Pancreas (tissue), 10 donors: ENCODE data around the gene NECTIN2. TPM values are rescaled to one million over a fixed set of nuclear protein-coding genes. Genes with fewer than 3 reads are reported as not detected.
A peak's percentile ranks its signal among the peaks of the same experiment; 100 is the strongest.

ENCODE experiments used
- ATAC-seq, 4 donors: fragments of 200-7000 bp; cut with Tn5 transposase; one replicate each; pipeline versions ENCODE4 v1.8.0 to v1.9.1; 2020; ENCODE audit warnings: mild to moderate bottlenecking in 4 of 4, moderate library complexity in 4 of 4
- DNase-seq, 6 donors: peaks; one replicate each; pipeline ENCODE4 v3.0.0-alpha.2; 2020
- FAIRE-seq: peaks from 2 replicates; lab custom pipeline; 2012; peaks lifted over from hg19 to GRCh38; lab: Jason Lieb, UNC
- H3K27ac ChIP-seq, 4 donors: fragments of 200-600 bp; sonication (generic); 1 replicate in 3 of 4; 2 replicates in 1 of 4; pipeline versions ENCODE4 v1.5.0 to v1.8.0; 2020
- H3K27me3 ChIP-seq, 4 donors: fragments of 200-600 bp; one replicate each; pipeline ENCODE4 v1.8.0; 2021
- H3K36me3 ChIP-seq, 3 donors: fragments of 200-600 bp; sonication (generic) in 1 of 3; one replicate each; pipeline versions ENCODE4 v1.5.0 to v1.8.0; 2020 to 2021
- H3K4me1 ChIP-seq, 3 donors: fragments of 200-600 bp; one replicate each; pipeline ENCODE4 v1.8.0; 2021
- H3K4me3 ChIP-seq, 4 donors: fragments of 200-600 bp; sonication (generic) in 2 of 4; one replicate each; pipeline versions ENCODE4 v1.5.0 to v1.8.0; 2020 to 2021
- H3K9me3 ChIP-seq, 4 donors: fragments of 200-600 bp; one replicate each; pipeline ENCODE4 v1.8.0; 2021
- WGBS, 2 donors: extraction: QIAGEN DNeasy Blood & Tissue Kit; methylation state at CpG; one replicate each; pipeline ENCODE4 v1.1.7; 2013; 5-methylcytosine and 5-hydroxymethylcytosine counted together
- intact Hi-C, 3 donors: fragments of 100-400 bp; cut with DNase I; formaldehyde crosslinking; loops; one replicate each; pipeline versions ENCODE4 v1.11.1 to v1.14.2; 2022
- polyA plus RNA-seq, 2 donors: library from polyadenylated mRNA; stranded (reverse); fragments of 200-250 nt; gene quantifications; one replicate each; pipeline ENCODE4 v1.2.3, GENCODE V29; 2013
- total RNA-seq, 6 donors: library from RNA; stranded (reverse); fragmentation: NEBNext Ultra II Directional in 4 of 6; extraction: Animal tissue kit (Norgen Biotek cat#: 25700) in 4 of 6; gene quantifications; one replicate each; pipeline versions ENCODE4 v1.2.1 to v1.2.4, GENCODE V29; 2021 to 2023
- TF ChIP-seq, protein P1 (sequence below), 4 donors: fragments of 200-600 bp; sonication (generic) in 3 of 4; IDR thresholded peaks; one replicate each; pipeline versions ENCODE4 v1.5.0 to v1.8.0; 2021; ENCODE audit warnings: antibody characterized with exemption in 4 of 4
- donor health status: healthy with polysubstance abuse.
- donor health status: DM: no; HTN: no; CAD: no; lungs with moderate emphysema.
- donor health status: DM: no; HTN: no; CAD: no.
- donor health status: control.
- donor health status: control.
- donor health status: Bipolar disorder and iron deficiency.
- donor health status: DM: yes; HTN: yes; CAD: no.
- donor health status: DM: no; HTN: no; CAD: no.
- donor health status: DM: no; HTN: no; CAD: no.
- donor health status: DM: yes; HTN: yes; CAD: no.

NECTIN2 gene
- total and polyA plus RNA-seq, 8 donors: 26.7 to 101 (median 52.7) TPM

DNA sequence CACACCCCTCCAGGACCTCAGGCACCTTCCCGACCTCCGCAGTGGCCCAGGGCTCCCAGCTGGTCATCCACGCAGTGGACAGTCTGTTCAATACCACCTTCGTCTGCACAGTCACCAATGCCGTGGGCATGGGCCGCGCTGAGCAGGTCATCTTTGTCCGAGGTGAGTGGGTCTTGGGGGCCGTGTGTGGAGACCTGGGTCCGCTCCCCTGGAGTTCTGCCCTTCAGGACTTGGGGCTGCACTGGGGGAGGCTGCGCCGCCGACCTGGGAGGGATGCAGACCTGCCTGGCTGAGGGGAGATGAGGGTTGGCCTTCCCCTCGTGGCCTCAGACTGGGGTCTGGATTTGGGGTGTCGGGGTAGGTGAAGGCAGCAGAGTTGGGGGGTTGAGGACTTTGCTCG, 28.2 kb downstream of the NECTIN2 start:
- FAIRE-seq: no peak
- H3K9me3 ChIP-seq: no peaks in the 10 kb centered on the region
- no peaks in the 10 kb centered on the region for H3K27me3 ChIP-seq
- peaks cover 0 to 23% (median 6%) of the 10 kb centered on the region in 3 donors for H3K36me3 ChIP-seq
- intact Hi-C loops: no loop called here
- peak in 1 of 6 donors; percentile 60 for DNase-seq
- H3K27ac ChIP-seq: no peak overlapping the region
- peaks cover 0 to 3% (median 0%) of the 10 kb centered on the region in 3 donors for H3K4me1 ChIP-seq
- 92 to 97% methylated on average over 16 of the region's 16 CpGs for WGBS, 2 donors
- TF ChIP-seq, protein P1, sequence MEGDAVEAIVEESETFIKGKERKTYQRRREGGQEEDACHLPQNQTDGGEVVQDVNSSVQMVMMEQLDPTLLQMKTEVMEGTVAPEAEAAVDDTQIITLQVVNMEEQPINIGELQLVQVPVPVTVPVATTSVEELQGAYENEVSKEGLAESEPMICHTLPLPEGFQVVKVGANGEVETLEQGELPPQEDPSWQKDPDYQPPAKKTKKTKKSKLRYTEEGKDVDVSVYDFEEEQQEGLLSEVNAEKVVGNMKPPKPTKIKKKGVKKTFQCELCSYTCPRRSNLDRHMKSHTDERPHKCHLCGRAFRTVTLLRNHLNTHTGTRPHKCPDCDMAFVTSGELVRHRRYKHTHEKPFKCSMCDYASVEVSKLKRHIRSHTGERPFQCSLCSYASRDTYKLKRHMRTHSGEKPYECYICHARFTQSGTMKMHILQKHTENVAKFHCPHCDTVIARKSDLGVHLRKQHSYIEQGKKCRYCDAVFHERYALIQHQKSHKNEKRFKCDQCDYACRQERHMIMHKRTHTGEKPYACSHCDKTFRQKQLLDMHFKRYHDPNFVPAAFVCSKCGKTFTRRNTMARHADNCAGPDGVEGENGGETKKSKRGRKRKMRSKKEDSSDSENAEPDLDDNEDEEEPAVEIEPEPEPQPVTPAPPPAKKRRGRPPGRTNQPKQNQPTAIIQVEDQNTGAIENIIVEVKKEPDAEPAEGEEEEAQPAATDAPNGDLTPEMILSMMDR (IDR thresholded peaks at IDR 0.05): no peak
- H3K4me3 ChIP-seq: no peak overlapping the region
- no peak for ATAC-seq

DNA sequence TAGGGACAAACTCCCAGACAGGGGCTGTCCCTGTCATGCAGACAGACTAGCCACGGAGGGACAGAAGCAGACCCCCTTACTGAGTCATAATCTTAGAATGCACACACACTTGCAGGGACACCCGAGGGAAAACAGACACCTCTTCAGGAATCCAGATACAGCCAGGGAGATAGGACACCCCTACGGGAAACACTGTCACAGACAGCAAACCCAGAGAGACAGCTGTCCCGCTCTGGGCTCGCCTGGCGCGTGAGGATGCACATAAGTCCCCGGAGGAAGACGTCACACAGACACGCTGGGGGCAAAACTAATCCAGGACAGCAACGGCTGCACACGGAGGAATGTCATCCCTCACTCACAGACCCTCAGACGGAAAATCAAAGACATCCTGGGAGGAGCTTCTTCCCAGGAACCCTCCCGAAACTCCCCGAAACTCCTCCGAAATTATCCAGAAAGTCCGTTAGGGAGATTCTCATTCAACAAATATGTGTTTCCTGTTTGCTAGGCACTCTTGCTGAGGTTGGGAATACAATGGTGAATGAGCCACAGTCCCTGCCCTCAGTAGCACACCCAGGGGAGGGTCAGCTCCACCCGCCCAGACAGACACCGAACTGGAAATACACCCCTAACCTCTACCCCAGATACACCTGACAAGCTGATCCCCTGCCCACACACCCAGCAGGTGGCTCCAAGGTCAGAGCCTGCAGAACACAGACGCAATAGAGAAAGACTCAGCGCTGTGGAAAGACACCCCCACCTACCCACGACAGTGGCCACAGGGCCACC, 29.8 kb downstream of the NECTIN2 start:
- ATAC-seq (peak; percentile 34 to 85 (median 58)), DNase-seq (peak in 2 of 6 donors; percentile 48 to 66), FAIRE-seq (no peak)
- TF ChIP-seq, protein P1 (IDR thresholded peaks at IDR 0.05): no peak
- H3K36me3 ChIP-seq: peaks cover 0 to 23% (median 6%) of the 10 kb centered on the region in 3 donors
- H3K4me3 ChIP-seq: no peak overlapping the region
- no peaks in the 10 kb centered on the region for H3K9me3 ChIP-seq
- intact Hi-C loops: no loop called here
- H3K27ac ChIP-seq: peak overlapping the region in 1 of 4 donors; percentile 12
- no peaks in the 10 kb centered on the region for H3K4me1 ChIP-seq
- WGBS, 2 donors: 50% methylated on average over 22 of the region's 22 CpGs
- no peaks in the 10 kb centered on the region for H3K27me3 ChIP-seq

GRCh38 chr19:44876930-44877535, 30.9 kb downstream of the NECTIN2 start:
- 81 to 85% methylated on average over 5 of the region's 5 CpGs for WGBS, 2 donors
- TF ChIP-seq, protein P1 (IDR thresholded peaks at IDR 0.05): no peak
- intact Hi-C loops: no loop called here
- Histone ChIP-seq H3K36me3 (peaks cover 0 to 17% (median 6%) of the 10 kb centered on the region in 3 donors), H3K4me1 (no peaks in the 10 kb centered on the region), H3K27me3 (no peaks in the 10 kb centered on the region), H3K9me3 (no peaks in the 10 kb centered on the region), H3K4me3 (no peak overlapping the region), H3K27ac (peak overlapping the region in 1 of 4 donors; percentile 10)
- ATAC-seq (no peak), DNase-seq (no peak), FAIRE-seq (no peak)

DNA sequence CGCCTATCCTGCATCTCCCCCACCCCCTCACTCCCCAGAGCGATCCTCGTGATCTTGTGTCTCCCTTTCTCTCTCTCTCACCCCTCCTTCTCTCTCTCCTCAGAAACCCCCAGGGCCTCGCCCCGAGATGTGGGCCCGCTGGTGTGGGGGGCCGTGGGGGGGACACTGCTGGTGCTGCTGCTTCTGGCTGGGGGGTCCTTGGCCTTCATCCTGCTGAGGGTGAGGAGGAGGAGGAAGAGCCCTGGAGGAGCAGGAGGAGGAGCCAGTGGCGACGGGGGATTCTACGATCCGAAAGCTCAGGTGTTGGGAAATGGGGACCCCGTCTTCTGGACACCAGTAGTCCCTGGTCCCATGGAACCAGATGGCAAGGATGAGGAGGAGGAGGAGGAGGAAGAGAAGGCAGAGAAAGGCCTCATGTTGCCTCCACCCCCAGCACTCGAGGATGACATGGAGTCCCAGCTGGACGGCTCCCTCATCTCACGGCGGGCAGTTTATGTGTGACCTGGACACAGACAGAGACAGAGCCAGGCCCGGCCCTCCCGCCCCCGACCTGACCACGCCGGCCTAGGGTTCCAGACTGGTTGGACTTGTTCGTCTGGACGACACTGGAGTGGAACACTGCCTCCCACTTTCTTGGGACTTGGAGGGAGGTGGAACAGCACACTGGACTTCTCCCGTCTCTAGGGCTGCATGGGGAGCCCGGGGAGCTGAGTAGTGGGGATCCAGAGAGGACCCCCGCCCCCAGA, 32.2 kb downstream of the NECTIN2 start:
- DNase-seq: peak in 1 of 6 donors; percentile 36
- WGBS, 2 donors: 80 to 82% methylated on average over 26 of the region's 26 CpGs
- H3K27ac ChIP-seq: no peak overlapping the region
- TF ChIP-seq, protein P1 (IDR thresholded peaks at IDR 0.05): no peak
- no peak overlapping the region for H3K4me3 ChIP-seq
- ATAC-seq: no peak
- no peak for FAIRE-seq
- H3K4me1 ChIP-seq: no peaks in the 10 kb centered on the region
- intact Hi-C loops: no loop called here
- no peaks in the 10 kb centered on the region for H3K27me3 ChIP-seq
- H3K9me3 ChIP-seq: no peaks in the 10 kb centered on the region
- peaks cover 0 to 9% (median under 1%) of the 10 kb centered on the region in 3 donors for H3K36me3 ChIP-seq
